ENCODE measurements around the gene ARHGAP26. TPM values are rescaled to one million over a fixed set of nuclear protein-coding genes. Genes with fewer than 3 reads are reported as not detected.
"Not testable (repeated sequence)": the region's sequence is repeated elsewhere in the genome, so short reads cannot be mapped to it uniquely, and the experiment has no call there.

The ARHGAP26 gene
- total RNA-seq, 1 donor from 2014 or later, result 75.0 TPM

- DNase-seq (ENCODE audit: low spot score), result no peak
Observed at GRCh38 chr5:142978726-142979125, 208.5 kb downstream of the ARHGAP26 start.

- DNase-seq (ENCODE audit: low spot score), result no peak
Observed at GRCh38 chr5:142979636-142980035, 209.5 kb downstream of the ARHGAP26 start.

GRCh38 chr5:142981475-142981874 is 211.3 kb downstream of the ARHGAP26 start:
- no peak for DNase-seq (ENCODE audit: low spot score)

GRCh38 chr5:142981886-142982820 is 212.0 kb downstream of the ARHGAP26 start:
- no peak for DNase-seq (ENCODE audit: low spot score)

- DNase-seq (ENCODE audit: low spot score), result no peak
Observed at GRCh38 chr5:142982821-142983200, 212.6 kb downstream of the ARHGAP26 start.

- DNase-seq (ENCODE audit: low spot score), result no peak
Observed at GRCh38 chr5:142984011-142984410, 213.8 kb downstream of the ARHGAP26 start.

GRCh38 chr5:142984525-142984924 is 214.3 kb downstream of the ARHGAP26 start:
- DNase-seq (ENCODE audit: low spot score), result no peak

GRCh38 chr5:142989270-142989669 is 219.1 kb downstream of the ARHGAP26 start:
- not testable (repeated sequence) for DNase-seq (ENCODE audit: low spot score)

- DNase-seq (ENCODE audit: low spot score), result not testable (repeated sequence)
Observed at GRCh38 chr5:142990073-142990472, 219.9 kb downstream of the ARHGAP26 start.

- DNase-seq (ENCODE audit: low spot score), result no peak
Observed at GRCh38 chr5:142994218-142994617, 224.0 kb downstream of the ARHGAP26 start.

- DNase-seq (ENCODE audit: low spot score), result not testable (repeated sequence)
Observed at GRCh38 chr5:142995621-142996020, 225.4 kb downstream of the ARHGAP26 start.

GRCh38 chr5:142997591-142997990 is 227.4 kb downstream of the ARHGAP26 start:
- DNase-seq (ENCODE audit: low spot score), result no peak

- no peak for DNase-seq (ENCODE audit: low spot score)
Observed at GRCh38 chr5:142998316-142999020, 228.3 kb downstream of the ARHGAP26 start.

GRCh38 chr5:143000551-143000950 is 230.4 kb downstream of the ARHGAP26 start:
- DNase-seq (ENCODE audit: low spot score), result not testable (repeated sequence)

GRCh38 chr5:143001764-143002351 is 231.7 kb downstream of the ARHGAP26 start:
- DNase-seq (ENCODE audit: low spot score), result no peak

GRCh38 chr5:143002459-143003327 is 232.5 kb downstream of the ARHGAP26 start:
- DNase-seq (ENCODE audit: low spot score), result no peak

GRCh38 chr5:143003328-143003636 is 233.1 kb downstream of the ARHGAP26 start:
- DNase-seq (ENCODE audit: low spot score), result no peak

- no peak for DNase-seq (ENCODE audit: low spot score)
Observed at GRCh38 chr5:143004361-143005145, 234.4 kb downstream of the ARHGAP26 start.

- DNase-seq (ENCODE audit: low spot score), result no peak
Observed at GRCh38 chr5:143006501-143006900, 236.3 kb downstream of the ARHGAP26 start.

GRCh38 chr5:143008032-143008431 is 237.9 kb downstream of the ARHGAP26 start:
- DNase-seq (ENCODE audit: low spot score), result no peak

Measured in mesenteric fat pad (tissue), 1 donor.